H9 (cell line): ENCODE results near the gene CATSPERE. TPM values are rescaled to one million over a fixed set of nuclear protein-coding genes. Genes with fewer than 3 reads are reported as not detected.

Experiments used
- total RNA-seq: library from RNA; stranded (reverse); gene quantifications from 2 replicates; pipeline ENCODE4 v1.2.1, GENCODE V29; 2021

CATSPERE gene
- total RNA-seq, 1 experiment from 2014 or later = 0.31 TPM

Other genes with a start within 250 kb of the CATSPERE start
- 65.4 and 70.1 TPM in 2 replicates for gene ADSS2, start 9.4 kb upstream of the CATSPERE start, total RNA-seq
- 88.3 and 89.9 TPM in 2 replicates for gene DESI2, start 191.9 kb downstream of the CATSPERE start, total RNA-seq